ENCODE data around the gene CYFIP2.

- TF ChIP-seq CTCF (optimal IDR thresholded peaks at IDR 0.05 in 1 of 3, IDR thresholded peaks at IDR 0.05 in 1 of 3, conservative IDR thresholded peaks at IDR 0.05 in 1 of 3; ENCODE audit: extremely low read depth in 1 of 3, insufficient read depth in 2 of 3, low read length in 3 of 3), result peak; percentile 66 to 93 (median 70)
- TF ChIP-seq EZH2 (IDR thresholded peaks at IDR 0.05; ENCODE audit: low read length), result no peak
Measured at GRCh38 chr5:157312492-157312891, 46.6 kb downstream of the CYFIP2 start.
